Gastroesophageal sphincter (tissue), 3 donors: Measurements from ENCODE around the gene TBRG4.

Experiments
- EP300 ChIP-seq: sonication (generic); formaldehyde crosslinking; IDR thresholded peaks from one replicate; pipeline ENCODE4 v1.6.1; 2017; ENCODE audit warnings: antibody characterized with exemption, mild to moderate bottlenecking
- TF ChIP-seq, protein P1 (sequence below), 4 experiments: fragments of 200-600 bp in 2 of 4; fragments of 450-650 bp in 2 of 4; sonication (generic) in 1 of 4; IDR thresholded peaks; one replicate each; pipeline ENCODE4 v1.5.1; 2017 to 2019; ENCODE audit warnings: antibody characterized with exemption in 4 of 4, mild to moderate bottlenecking in 2 of 4, moderate library complexity in 2 of 4

DNA sequence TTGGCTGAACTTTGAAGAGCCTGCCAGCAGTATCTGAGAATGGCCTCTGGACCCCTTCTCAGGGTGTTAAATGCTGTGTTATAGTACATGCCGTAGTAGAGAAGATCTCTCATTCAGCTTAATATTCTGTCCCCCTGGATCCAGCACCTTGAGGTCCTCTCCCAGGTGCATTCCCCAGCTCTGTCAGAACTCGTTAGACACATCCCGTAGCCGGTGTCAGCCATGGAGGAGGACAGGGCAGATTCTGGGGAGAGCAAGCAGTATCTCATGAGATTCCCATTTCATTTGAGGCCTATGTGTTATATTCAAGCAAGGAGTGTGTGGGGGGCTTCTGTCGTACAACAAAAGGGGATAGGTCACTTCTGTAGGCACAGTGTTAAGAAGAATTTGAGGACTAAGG, 57.6 kb downstream of the TBRG4 start:
- TF ChIP-seq, protein P1, sequence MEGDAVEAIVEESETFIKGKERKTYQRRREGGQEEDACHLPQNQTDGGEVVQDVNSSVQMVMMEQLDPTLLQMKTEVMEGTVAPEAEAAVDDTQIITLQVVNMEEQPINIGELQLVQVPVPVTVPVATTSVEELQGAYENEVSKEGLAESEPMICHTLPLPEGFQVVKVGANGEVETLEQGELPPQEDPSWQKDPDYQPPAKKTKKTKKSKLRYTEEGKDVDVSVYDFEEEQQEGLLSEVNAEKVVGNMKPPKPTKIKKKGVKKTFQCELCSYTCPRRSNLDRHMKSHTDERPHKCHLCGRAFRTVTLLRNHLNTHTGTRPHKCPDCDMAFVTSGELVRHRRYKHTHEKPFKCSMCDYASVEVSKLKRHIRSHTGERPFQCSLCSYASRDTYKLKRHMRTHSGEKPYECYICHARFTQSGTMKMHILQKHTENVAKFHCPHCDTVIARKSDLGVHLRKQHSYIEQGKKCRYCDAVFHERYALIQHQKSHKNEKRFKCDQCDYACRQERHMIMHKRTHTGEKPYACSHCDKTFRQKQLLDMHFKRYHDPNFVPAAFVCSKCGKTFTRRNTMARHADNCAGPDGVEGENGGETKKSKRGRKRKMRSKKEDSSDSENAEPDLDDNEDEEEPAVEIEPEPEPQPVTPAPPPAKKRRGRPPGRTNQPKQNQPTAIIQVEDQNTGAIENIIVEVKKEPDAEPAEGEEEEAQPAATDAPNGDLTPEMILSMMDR (IDR thresholded peaks at IDR 0.05) = no peak
- TF ChIP-seq EP300 = no peak
